GM10248 (cell line): ENCODE results near the gene TEX36.

Experiments used
- CTCF ChIA-PET: fragments of 300-600 bp; sonication (Branson Sonifier 250); formaldehyde crosslinking; extraction: SDS; loops from one replicate; lab custom pipeline; 2021; ENCODE audit warnings: antibody characterized with exemption; lab: Yijun Ruan, JAX
- POLR2A ChIA-PET: fragments of 350-650 bp; sonication (Branson Sonifier 250); formaldehyde crosslinking; extraction: SDS; loops from one replicate; lab custom pipeline; 2020; ENCODE audit warnings: antibody characterized with exemption; lab: Yijun Ruan, JAX
- DNase-seq: peaks from one replicate; pipeline ENCODE4 v3.0.0; 2012; ENCODE audit errors: extremely low spot score
- CTCF ChIP-seq: IDR thresholded peaks from 2 replicates; pipeline ENCODE4 v1.5.1; 2012; ENCODE audit warnings: mild to moderate bottlenecking, low read depth; ENCODE audit errors: extremely low read depth, missing control alignments, control extremely low read depth

Gene TEX36

GRCh38 chr10:125637496-125637895 lies 45.5 kb downstream of the TEX36 start:
- DNase-seq: no peak
- ChIA-PET POLR2A (no interaction called here), CTCF (no interaction called here)
- no peak for TF ChIP-seq CTCF

DNA sequence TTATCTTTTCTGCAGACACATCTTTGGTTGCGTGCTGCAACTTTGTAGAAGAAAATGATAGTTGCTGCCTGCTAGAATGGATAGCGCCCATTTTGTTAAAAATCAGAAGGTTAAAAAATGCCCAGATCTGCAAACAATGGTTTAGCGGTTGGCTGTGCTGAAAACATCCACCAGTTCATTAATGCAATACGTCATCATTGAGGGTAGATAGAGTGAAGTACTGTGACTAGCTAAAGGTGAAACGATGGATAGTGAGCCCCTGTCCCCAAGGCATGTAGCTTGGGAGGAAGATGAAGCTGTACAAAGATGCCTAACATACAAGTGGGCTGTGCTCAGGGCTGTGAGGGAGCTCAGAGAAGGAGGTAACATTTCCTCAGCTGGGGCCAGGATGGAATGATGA lies 48.4 kb downstream of the TEX36 start:
- ChIA-PET CTCF (no interaction called here), POLR2A (no interaction called here)
- DNase-seq: no peak
- TF ChIP-seq CTCF: no peak

DNA sequence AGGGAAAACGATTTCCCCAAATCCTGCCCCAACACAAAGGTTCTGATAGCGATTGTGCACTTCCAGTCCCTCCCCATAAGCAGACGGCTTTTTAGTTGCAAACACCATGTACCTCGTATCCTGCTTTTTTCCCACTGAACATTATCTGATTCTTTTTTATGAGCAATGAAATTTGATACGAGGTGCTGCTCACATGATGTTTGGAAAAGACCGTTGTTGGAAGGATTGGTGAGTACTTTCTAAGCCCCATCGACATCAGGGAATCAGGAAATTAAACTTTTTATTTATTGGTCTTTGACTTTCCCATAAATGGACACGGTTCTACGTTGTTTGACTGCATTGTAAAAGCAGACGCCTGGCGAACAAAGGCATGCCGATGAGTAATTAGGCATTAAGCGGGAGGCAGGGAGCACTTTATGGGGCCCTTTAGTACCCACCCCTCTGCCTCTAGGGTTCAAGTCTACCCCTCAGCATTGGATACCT lies 49.4 kb downstream of the TEX36 start:
- TF ChIP-seq CTCF: no peak
- no peak for DNase-seq
- POLR2A ChIA-PET: no interaction called here
- CTCF ChIA-PET: interaction anchor here (1.3 kb wide), 1 partner anchor 9 kb away, joined by 4 read pairs; no protein-coding TSS in a partner anchor

- ChIA-PET CTCF (interaction anchor here (1.0 to 1.1 kb wide), 2 partner anchors 12 to 584 kb away, joined by 4 read pairs; no protein-coding TSS in a partner anchor), POLR2A (no interaction called here)
- TF ChIP-seq CTCF: no peak
- DNase-seq: no peak
Measured at GRCh38 chr10:125631806-125632205, 51.2 kb downstream of the TEX36 start.

GRCh38 chr10:125629758-125630376 lies 53.1 kb downstream of the TEX36 start:
- ChIA-PET POLR2A (no interaction called here), CTCF (interaction anchor here (1.5 to 1.6 kb wide), 3 partner anchors 9 to 21 kb away, joined by 3 to 6 read pairs (median 4); no protein-coding TSS in a partner anchor)
- peak; percentile 37 for TF ChIP-seq CTCF
- DNase-seq: peak; percentile 41

- ChIA-PET CTCF (interaction anchor here (0.9 kb wide), 1 partner anchor 21 kb away, joined by 3 read pairs; no protein-coding TSS in a partner anchor), POLR2A (no interaction called here)
- TF ChIP-seq CTCF: no peak
- DNase-seq: no peak
Measured at GRCh38 chr10:125628104-125629049, 54.6 kb downstream of the TEX36 start.
